ENCODE data around the gene CBX2. TPM values are rescaled to one million over a fixed set of nuclear protein-coding genes. Genes with fewer than 3 reads are reported as not detected.

The CBX2 gene
- total RNA-seq, 1 experiment from 2014 or later = 4.8 TPM

GRCh38 chr17:79796444-79796762, 18.5 kb downstream of the CBX2 start:
- no peak for DNase-seq
- no peaks in the 10 kb centered on the region for H3K9me2 ChIP-seq (replicated peaks; ENCODE audit: insufficient read depth, low read length)
- H3K27ac ChIP-seq (ENCODE audit: low read length) = peak overlapping the region; percentile 64
- peak overlapping the region; percentile 65; the same call in 1 of the 2 replicates for H2AFZ ChIP-seq (ENCODE audit: low read length)
- peaks cover 41% of the 10 kb centered on the region for H3K4me1 ChIP-seq (ENCODE audit: low read length)
- H4K20me1 ChIP-seq (ENCODE audit: insufficient read depth, low read depth, low read length) = peaks cover 11% of the 10 kb centered on the region
- no peaks in the 10 kb centered on the region for H3K27me3 ChIP-seq (ENCODE audit: low read length)
- peak overlapping the region; percentile 95 for H3K9ac ChIP-seq (ENCODE audit: low read length)
- H3K4me3 ChIP-seq (ENCODE audit: low read length) = peak overlapping the region; percentile 81
- H3K9me3 ChIP-seq (ENCODE audit: low read length) = no peaks in the 10 kb centered on the region
- H3K4me2 ChIP-seq (ENCODE audit: low read depth, low read length, poor library complexity, severe bottlenecking) = peak overlapping the region; percentile 96
- H3K79me2 ChIP-seq (ENCODE audit: low read length) = peaks cover 19% of the 10 kb centered on the region
- H3K36me3 ChIP-seq (ENCODE audit: insufficient read depth, low read length) = peaks cover 12% of the 10 kb centered on the region; the same call in 1 of the 2 replicates

- no peaks in the 10 kb centered on the region for H3K27me3 ChIP-seq (ENCODE audit: low read length)
- H3K4me3 ChIP-seq (ENCODE audit: low read length) = peak within 1 kb of the TSS; percentile 81
- H3K36me3 ChIP-seq (ENCODE audit: insufficient read depth, low read length) = peaks cover 12% of the 10 kb centered on the region; the same call in 1 of the 2 replicates
- H3K9me2 ChIP-seq (replicated peaks; ENCODE audit: insufficient read depth, low read length) = no peaks in the 10 kb centered on the region
- H2AFZ ChIP-seq (ENCODE audit: low read length) = peak within 1 kb of the TSS; percentile 65; the same call in 1 of the 2 replicates
- peaks cover 41% of the 10 kb centered on the region for H3K4me1 ChIP-seq (ENCODE audit: low read length)
- peak within 1 kb of the TSS; percentile 95 for H3K9ac ChIP-seq (ENCODE audit: low read length)
- H3K79me2 ChIP-seq (ENCODE audit: low read length) = peaks cover 19% of the 10 kb centered on the region
- peak within 1 kb of the TSS; percentile 64 for H3K27ac ChIP-seq (ENCODE audit: low read length)
- H4K20me1 ChIP-seq (ENCODE audit: insufficient read depth, low read depth, low read length) = peaks cover 11% of the 10 kb centered on the region
- no peaks in the 10 kb centered on the region for H3K9me3 ChIP-seq (ENCODE audit: low read length)
- H3K4me2 ChIP-seq (ENCODE audit: low read depth, low read length, poor library complexity, severe bottlenecking) = peak within 1 kb of the TSS; percentile 96
- peak; percentile 100 for DNase-seq
Observed at GRCh38 chr17:79796763-79797491, 19.0 kb downstream of the CBX2 start, which contains the start of gene CBX8. Gene CBX8, minus strand, starts transcription at chr17:79797077. Its CDS starts 79 bp downstream, at chr17:79796998.

GRCh38 chr17:79797492-79798298, 19.7 kb downstream of the CBX2 start:
- peaks cover 12% of the 10 kb centered on the region; the same call in 1 of the 2 replicates for H3K36me3 ChIP-seq (ENCODE audit: insufficient read depth, low read length)
- H3K9me3 ChIP-seq (ENCODE audit: low read length) = no peaks in the 10 kb centered on the region
- H3K27ac ChIP-seq (ENCODE audit: low read length) = no peak overlapping the region
- H3K9me2 ChIP-seq (replicated peaks; ENCODE audit: insufficient read depth, low read length) = no peaks in the 10 kb centered on the region
- H2AFZ ChIP-seq (ENCODE audit: low read length) = no peak overlapping the region
- H3K4me1 ChIP-seq (ENCODE audit: low read length) = peaks cover 41% of the 10 kb centered on the region
- H3K27me3 ChIP-seq (ENCODE audit: low read length) = no peaks in the 10 kb centered on the region
- peak overlapping the region; percentile 67 for H3K4me2 ChIP-seq (ENCODE audit: low read depth, low read length, poor library complexity, severe bottlenecking)
- H3K79me2 ChIP-seq (ENCODE audit: low read length) = peaks cover 19% of the 10 kb centered on the region
- DNase-seq = no peak
- peak overlapping the region; percentile 62; the same call in 1 of the 2 replicates for H3K4me3 ChIP-seq (ENCODE audit: low read length)
- H4K20me1 ChIP-seq (ENCODE audit: insufficient read depth, low read depth, low read length) = peaks cover 11% of the 10 kb centered on the region
- peak overlapping the region; percentile 68 for H3K9ac ChIP-seq (ENCODE audit: low read length)

DNA sequence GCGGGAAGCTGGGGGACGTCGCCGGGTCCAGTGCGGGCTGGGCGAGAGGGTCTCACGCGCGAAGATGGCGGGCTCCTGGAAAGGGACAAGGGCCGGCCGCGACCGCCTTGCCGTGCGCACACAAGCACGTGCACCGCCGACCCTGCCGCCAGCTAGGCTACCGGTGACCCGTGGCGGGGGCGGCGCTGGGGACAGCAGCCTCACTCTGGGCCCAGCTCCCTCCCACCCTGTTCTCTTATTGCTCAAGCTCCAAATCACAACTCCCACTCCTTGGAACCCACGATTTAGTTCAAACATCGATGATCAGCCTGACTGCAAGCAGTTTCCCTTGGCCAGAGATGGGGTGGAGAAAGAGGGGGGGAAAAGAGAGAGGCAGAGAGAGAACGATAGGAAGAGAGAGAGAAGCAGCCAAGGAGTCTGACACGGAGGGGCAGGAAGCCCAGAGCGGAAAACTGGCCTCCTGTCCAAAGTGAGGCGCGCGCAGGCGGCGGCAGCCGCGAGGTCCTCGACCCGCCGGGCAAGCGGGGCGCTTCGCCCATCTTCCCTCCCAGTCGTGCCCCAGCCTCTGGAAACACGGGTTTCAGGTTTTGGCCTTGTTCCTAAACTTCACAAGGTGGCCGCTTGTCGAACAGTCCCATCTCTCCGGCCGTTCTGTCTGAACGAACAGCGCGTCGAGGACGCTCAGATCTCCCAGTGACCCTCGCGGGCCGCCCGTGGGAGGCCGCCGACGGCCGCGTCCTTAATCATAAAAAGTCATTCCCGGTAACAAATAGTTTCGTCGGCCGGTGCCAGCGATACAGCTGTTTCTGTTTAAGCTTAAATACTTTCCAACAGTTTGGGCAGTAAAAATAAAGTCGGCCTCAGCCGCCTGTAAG, 20.6 kb downstream of the CBX2 start:
- Histone ChIP-seq H3K27ac (ENCODE audit: low read length) (no peak overlapping the region), H3K4me3 (ENCODE audit: low read length) (peak overlapping the region; percentile 62; the same call in 1 of the 2 replicates), H3K4me1 (ENCODE audit: low read length) (peaks cover 45% of the 10 kb centered on the region), H3K4me2 (ENCODE audit: low read depth, low read length, poor library complexity, severe bottlenecking) (peak overlapping the region; percentile 67), H3K9ac (ENCODE audit: low read length) (peak overlapping the region; percentile 68; the same call in 1 of the 2 replicates), H3K9me2 (replicated peaks; ENCODE audit: insufficient read depth, low read length) (no peaks in the 10 kb centered on the region), H3K36me3 (ENCODE audit: insufficient read depth, low read length) (peaks cover 12% of the 10 kb centered on the region; the same call in 1 of the 2 replicates), H3K79me2 (ENCODE audit: low read length) (peaks cover 19% of the 10 kb centered on the region), H2AFZ (ENCODE audit: low read length) (no peak overlapping the region), H4K20me1 (ENCODE audit: insufficient read depth, low read depth, low read length) (peaks cover 11% of the 10 kb centered on the region), H3K27me3 (ENCODE audit: low read length) (no peaks in the 10 kb centered on the region), H3K9me3 (ENCODE audit: low read length) (no peaks in the 10 kb centered on the region)
- DNase-seq = no peak

DNA sequence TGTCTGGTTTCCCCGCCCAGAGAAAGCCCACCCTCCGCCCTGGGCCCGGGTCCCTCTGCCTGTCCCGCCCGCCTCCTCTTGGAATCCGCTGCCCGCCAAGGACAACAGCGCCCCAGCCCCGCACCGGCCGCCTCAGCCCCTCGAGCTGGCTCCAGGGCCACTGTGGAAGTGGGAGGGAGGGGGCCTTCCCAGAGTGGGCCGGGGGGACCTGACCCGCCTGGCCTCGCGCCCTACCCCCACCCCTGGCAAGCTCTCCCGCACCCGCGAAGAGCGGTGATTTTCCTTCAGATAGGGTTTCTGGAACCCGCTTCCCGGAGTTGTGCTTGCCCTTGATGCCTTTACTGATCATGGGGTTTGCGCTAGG, 21.2 kb downstream of the CBX2 start:
- Histone ChIP-seq H3K9ac (ENCODE audit: low read length) (no peak overlapping the region), H3K36me3 (ENCODE audit: insufficient read depth, low read length) (peaks cover 10% of the 10 kb centered on the region; the same call in 1 of the 2 replicates), H3K4me1 (ENCODE audit: low read length) (peaks cover 52% of the 10 kb centered on the region), H3K27me3 (ENCODE audit: low read length) (no peaks in the 10 kb centered on the region), H3K79me2 (ENCODE audit: low read length) (peaks cover 19% of the 10 kb centered on the region), H3K9me3 (ENCODE audit: low read length) (no peaks in the 10 kb centered on the region), H4K20me1 (ENCODE audit: insufficient read depth, low read depth, low read length) (peaks cover 11% of the 10 kb centered on the region), H3K27ac (ENCODE audit: low read length) (no peak overlapping the region), H3K4me2 (ENCODE audit: low read depth, low read length, poor library complexity, severe bottlenecking) (no peak overlapping the region), H2AFZ (ENCODE audit: low read length) (no peak overlapping the region), H3K4me3 (ENCODE audit: low read length) (no peak overlapping the region), H3K9me2 (replicated peaks; ENCODE audit: insufficient read depth, low read length) (no peaks in the 10 kb centered on the region)
- no peak for DNase-seq

DNA sequence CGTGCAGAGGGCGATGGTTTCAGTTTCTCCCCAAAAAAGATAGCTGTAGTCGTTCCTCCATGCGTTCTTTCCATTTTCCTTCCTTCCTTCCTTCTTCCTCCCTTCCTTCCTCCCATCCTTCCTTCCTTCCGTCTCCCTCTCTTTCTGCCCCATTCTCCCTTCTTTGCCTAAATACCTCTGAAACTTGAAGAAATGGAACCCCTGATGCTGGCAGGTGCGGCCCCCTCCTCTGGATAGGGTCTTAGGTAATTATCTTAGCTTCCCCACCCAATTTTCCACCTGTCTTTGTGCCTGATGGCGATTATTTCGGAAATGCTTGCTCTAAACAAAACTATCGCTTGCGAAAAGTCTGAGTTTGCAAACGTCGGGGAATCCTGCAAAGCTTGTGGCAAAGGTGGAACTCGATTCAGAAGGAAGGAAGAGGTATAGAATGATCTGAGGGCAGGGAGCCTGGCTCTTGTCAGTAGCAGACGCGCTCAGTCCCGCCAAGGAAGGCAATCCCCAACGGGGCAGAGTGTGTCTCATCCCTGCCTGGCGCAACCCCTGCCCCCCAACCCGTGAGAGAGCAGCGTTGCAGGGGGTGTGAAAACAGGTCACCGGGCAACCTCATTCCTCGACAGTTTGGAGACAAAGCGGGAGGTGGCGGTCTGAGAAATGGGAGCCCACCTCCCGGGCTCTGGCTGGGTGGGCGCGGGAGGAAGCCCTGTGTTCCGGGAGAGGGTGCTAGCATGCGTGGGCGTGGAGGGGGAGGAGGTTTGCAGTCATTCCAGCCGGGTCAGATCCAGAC, 21.8 kb downstream of the CBX2 start:
- Histone ChIP-seq H3K4me1 (ENCODE audit: low read length) (peaks cover 53% of the 10 kb centered on the region), H2AFZ (ENCODE audit: low read length) (no peak overlapping the region; the same call in 1 of the 2 replicates), H3K27me3 (ENCODE audit: low read length) (no peaks in the 10 kb centered on the region), H3K4me3 (ENCODE audit: low read length) (peak overlapping the region; percentile 60), H4K20me1 (ENCODE audit: insufficient read depth, low read depth, low read length) (peaks cover 6% of the 10 kb centered on the region), H3K9me3 (ENCODE audit: low read length) (no peaks in the 10 kb centered on the region), H3K9me2 (replicated peaks; ENCODE audit: insufficient read depth, low read length) (no peaks in the 10 kb centered on the region), H3K4me2 (ENCODE audit: low read depth, low read length, poor library complexity, severe bottlenecking) (peak overlapping the region; percentile 74), H3K9ac (ENCODE audit: low read length) (peak overlapping the region; percentile 20), H3K36me3 (ENCODE audit: insufficient read depth, low read length) (peaks cover 6% of the 10 kb centered on the region; the same call in 1 of the 2 replicates), H3K79me2 (ENCODE audit: low read length) (peaks cover 18% of the 10 kb centered on the region), H3K27ac (ENCODE audit: low read length) (no peak overlapping the region)
- DNase-seq = no peak

Data from Karpas-422 (cell line).